ENCODE results near the gene FRMPD1.

DNA sequence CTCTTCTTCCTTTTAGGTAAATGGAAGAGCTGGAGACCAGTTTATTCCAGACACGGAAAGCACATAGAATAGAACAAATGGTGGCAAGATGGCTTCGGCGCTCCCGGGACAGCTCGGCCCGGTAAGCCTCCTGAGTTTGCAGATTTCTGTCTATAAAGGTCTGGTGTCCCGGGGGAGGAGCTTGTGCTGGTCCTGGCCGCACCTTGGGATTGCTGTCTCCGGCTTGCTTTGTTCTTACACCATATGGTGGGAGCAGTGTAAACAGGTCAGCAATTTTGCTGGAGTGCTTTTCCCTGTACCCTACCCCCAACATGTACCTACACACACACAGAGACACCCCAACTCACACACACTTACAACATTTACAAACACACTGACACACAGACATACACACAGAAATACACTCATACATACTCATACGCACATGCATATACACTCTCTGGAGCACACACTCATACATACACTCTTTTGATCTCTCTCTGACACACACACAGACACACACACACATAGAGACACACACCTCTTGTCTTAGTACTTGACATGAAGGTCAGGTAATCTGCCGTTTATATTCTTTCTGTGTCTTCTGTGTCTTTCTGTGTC is 42.0 kb downstream of the FRMPD1 start:
- TF ChIP-seq POLR2A (IDR thresholded peaks at IDR 0.05; ENCODE audit: low read depth) (no peak), EP300 (IDR thresholded peaks at IDR 0.05) (no peak), POLR2AphosphoS5 (IDR thresholded peaks at IDR 0.05) (no peak)
- TF ChIP-seq, protein P1, sequence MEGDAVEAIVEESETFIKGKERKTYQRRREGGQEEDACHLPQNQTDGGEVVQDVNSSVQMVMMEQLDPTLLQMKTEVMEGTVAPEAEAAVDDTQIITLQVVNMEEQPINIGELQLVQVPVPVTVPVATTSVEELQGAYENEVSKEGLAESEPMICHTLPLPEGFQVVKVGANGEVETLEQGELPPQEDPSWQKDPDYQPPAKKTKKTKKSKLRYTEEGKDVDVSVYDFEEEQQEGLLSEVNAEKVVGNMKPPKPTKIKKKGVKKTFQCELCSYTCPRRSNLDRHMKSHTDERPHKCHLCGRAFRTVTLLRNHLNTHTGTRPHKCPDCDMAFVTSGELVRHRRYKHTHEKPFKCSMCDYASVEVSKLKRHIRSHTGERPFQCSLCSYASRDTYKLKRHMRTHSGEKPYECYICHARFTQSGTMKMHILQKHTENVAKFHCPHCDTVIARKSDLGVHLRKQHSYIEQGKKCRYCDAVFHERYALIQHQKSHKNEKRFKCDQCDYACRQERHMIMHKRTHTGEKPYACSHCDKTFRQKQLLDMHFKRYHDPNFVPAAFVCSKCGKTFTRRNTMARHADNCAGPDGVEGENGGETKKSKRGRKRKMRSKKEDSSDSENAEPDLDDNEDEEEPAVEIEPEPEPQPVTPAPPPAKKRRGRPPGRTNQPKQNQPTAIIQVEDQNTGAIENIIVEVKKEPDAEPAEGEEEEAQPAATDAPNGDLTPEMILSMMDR (IDR thresholded peaks at IDR 0.05), result no peak
